Osteoblast (primary cell): ENCODE measurements around the gene OVOL1. TPM values are rescaled to one million over a fixed set of nuclear protein-coding genes. Genes with fewer than 3 reads are reported as not detected.

Source experiments
- DNase-seq: peaks from one replicate; pipeline ENCODE4 v3.0.0; 2011; ENCODE audit warnings: low spot score, mixed read lengths; ENCODE audit not compliant: insufficient read length; ENCODE audit errors: missing footprints
- H2AFZ ChIP-seq: 2 replicates; pipeline ENCODE4 v1.6.0; 2011; ENCODE audit warnings: mild to moderate bottlenecking, low read length
- H3K27ac ChIP-seq: 2 replicates; pipeline ENCODE4 v1.5.1; 2011; ENCODE audit warnings: mild to moderate bottlenecking, low read depth, low read length, moderate library complexity
- H3K27me3 ChIP-seq: 2 replicates; pipeline ENCODE4 v1.6.0; 2012; ENCODE audit warnings: mild to moderate bottlenecking, control low read depth, inconsistent platforms, low read length, moderate library complexity; ENCODE audit not compliant: insufficient read depth
- H3K36me3 ChIP-seq: 2 replicates; pipeline ENCODE4 v1.5.1; 2011; ENCODE audit warnings: mild to moderate bottlenecking, low read length, control low read depth, moderate library complexity; ENCODE audit not compliant: insufficient read depth
- H3K4me1 ChIP-seq: 2 replicates; pipeline ENCODE4 v1.5.1; 2011; ENCODE audit warnings: mild to moderate bottlenecking, low read length, control low read depth, moderate library complexity; ENCODE audit not compliant: insufficient read depth
- H3K4me2 ChIP-seq: 2 replicates; pipeline ENCODE4 v1.6.0; 2011; ENCODE audit warnings: mild to moderate bottlenecking, low read length; ENCODE audit not compliant: insufficient read depth
- H3K4me3 ChIP-seq: fragments of 200-600 bp; sonication (generic); 3 replicates; pipeline ENCODE4 v1.5.1; 2012; ENCODE audit warnings: mild to moderate bottlenecking, low read length, inconsistent platforms; ENCODE audit not compliant: insufficient read depth
- H3K79me2 ChIP-seq: 2 replicates; pipeline ENCODE4 v1.6.0; 2012; ENCODE audit warnings: mild to moderate bottlenecking, low read length, control low read depth, inconsistent platforms; ENCODE audit not compliant: insufficient read depth
- H3K9me3 ChIP-seq: 2 replicates; pipeline ENCODE4 v1.5.1; 2011; ENCODE audit warnings: low read depth, low read length, control low read depth
- H4K20me1 ChIP-seq: 2 replicates; pipeline ENCODE4 v1.6.0; 2012; ENCODE audit warnings: mild to moderate bottlenecking, low read length, control low read depth; ENCODE audit not compliant: insufficient read depth
- total RNA-seq: library from RNA; depleted of rRNA; stranded (reverse); fragments of >200 nt; gene quantifications from 2 replicates; pipeline ENCODE4 v1.2.3, GENCODE V29; 2012
- TF ChIP-seq, protein P1 (sequence below): IDR thresholded peaks from 2 replicates; pipeline ENCODE4 v1.5.1; 2011; ENCODE audit warnings: mild to moderate bottlenecking, low read depth, low read length, moderate library complexity; ENCODE audit errors: extremely low read depth

The OVOL1 gene
- total RNA-seq, 1 donor = not detected

DNA sequence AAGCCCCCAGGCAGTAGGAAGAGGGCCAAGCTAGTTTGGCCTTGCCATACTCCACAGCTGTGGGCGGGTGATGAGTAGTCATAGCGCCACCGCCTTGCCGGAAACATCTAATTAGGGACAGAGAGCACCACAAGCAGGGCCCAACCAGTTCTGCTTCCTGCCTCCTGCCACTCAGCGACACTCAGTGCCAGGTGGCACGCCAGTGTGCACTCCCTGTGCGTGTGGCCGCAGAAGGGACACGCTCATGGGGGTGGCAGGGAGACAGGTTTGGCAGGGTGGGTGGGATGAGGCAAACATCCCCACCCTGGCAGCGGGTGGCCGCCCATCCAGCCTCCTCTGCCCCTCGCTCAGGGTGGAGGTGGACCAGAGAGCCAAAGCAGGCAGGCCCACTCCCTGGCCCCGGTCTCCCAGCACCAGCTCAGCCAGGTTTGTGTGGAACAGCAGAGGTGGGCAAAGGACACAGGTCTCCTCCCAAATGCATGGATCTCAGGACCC lies 4.9 kb downstream of the OVOL1 start:
- peaks cover 29% of the 10 kb centered on the region for H3K27me3 ChIP-seq
- no peak overlapping the region for H3K27ac ChIP-seq
- peak; percentile 86 for DNase-seq
- H3K4me2 ChIP-seq = no peak overlapping the region
- H3K9me3 ChIP-seq = no peaks in the 10 kb centered on the region
- TF ChIP-seq, protein P1, sequence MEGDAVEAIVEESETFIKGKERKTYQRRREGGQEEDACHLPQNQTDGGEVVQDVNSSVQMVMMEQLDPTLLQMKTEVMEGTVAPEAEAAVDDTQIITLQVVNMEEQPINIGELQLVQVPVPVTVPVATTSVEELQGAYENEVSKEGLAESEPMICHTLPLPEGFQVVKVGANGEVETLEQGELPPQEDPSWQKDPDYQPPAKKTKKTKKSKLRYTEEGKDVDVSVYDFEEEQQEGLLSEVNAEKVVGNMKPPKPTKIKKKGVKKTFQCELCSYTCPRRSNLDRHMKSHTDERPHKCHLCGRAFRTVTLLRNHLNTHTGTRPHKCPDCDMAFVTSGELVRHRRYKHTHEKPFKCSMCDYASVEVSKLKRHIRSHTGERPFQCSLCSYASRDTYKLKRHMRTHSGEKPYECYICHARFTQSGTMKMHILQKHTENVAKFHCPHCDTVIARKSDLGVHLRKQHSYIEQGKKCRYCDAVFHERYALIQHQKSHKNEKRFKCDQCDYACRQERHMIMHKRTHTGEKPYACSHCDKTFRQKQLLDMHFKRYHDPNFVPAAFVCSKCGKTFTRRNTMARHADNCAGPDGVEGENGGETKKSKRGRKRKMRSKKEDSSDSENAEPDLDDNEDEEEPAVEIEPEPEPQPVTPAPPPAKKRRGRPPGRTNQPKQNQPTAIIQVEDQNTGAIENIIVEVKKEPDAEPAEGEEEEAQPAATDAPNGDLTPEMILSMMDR = no peak
- H3K36me3 ChIP-seq = no peaks in the 10 kb centered on the region
- H3K4me1 ChIP-seq = peaks cover 3% of the 10 kb centered on the region
- no peaks in the 10 kb centered on the region for H4K20me1 ChIP-seq
- no peaks in the 10 kb centered on the region for H3K79me2 ChIP-seq
- no peak overlapping the region for H2AFZ ChIP-seq
- no peak overlapping the region for H3K4me3 ChIP-seq

DNA sequence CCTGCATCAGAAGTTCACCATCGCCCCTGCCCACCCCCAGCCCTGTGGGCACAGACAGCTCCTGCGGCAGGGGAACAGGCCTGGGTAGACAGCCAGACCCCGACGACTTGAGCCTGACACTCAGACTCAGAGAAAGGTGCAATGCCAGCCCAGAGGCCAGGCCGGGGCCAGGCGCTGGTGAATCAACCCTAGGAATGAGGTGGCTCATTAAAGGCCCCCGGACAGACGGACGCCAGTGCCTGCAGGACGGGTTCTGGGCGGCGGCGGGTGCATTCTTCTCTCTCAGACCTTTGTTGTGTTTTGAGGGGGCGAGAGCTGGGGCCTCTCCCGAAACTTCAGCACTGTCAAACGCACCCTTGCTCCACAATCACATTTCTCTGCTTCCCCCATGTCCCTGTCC lies 5.6 kb downstream of the OVOL1 start:
- H3K4me2 ChIP-seq = no peak overlapping the region
- no peak overlapping the region for H3K4me3 ChIP-seq
- H2AFZ ChIP-seq = no peak overlapping the region
- TF ChIP-seq, protein P1 = no peak
- H3K9me3 ChIP-seq = no peaks in the 10 kb centered on the region
- H4K20me1 ChIP-seq = no peaks in the 10 kb centered on the region
- peaks cover 3% of the 10 kb centered on the region for H3K4me1 ChIP-seq
- H3K36me3 ChIP-seq = no peaks in the 10 kb centered on the region
- no peaks in the 10 kb centered on the region for H3K79me2 ChIP-seq
- H3K27ac ChIP-seq = no peak overlapping the region
- peak; percentile 87 for DNase-seq
- H3K27me3 ChIP-seq = peaks cover 25% of the 10 kb centered on the region

DNA sequence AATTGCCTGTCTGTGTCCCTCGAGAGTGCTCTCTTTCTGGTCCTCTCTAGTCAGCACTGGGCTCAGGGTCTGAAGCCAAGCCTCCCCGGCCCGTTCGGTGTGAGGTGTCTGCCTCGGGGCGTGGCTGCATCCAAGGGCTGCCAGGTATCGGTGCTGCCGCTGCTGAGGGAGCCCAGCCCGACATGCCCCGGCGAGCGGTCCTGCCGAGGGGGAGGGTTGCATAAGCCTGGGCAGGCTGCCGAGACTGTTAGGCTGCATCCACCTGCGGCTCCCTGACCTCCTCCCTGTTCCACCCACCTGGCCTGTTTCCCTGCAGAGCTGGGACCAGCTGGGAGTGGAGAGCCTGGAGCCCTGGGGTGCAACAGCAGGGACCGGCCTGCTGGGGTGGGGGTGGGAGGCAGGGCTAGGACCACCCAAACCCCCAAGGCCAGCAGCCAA lies 6.3 kb downstream of the OVOL1 start:
- Histone ChIP-seq H4K20me1 (no peaks in the 10 kb centered on the region), H3K9me3 (no peaks in the 10 kb centered on the region), H3K4me1 (peaks cover 3% of the 10 kb centered on the region), H3K27me3 (peaks cover 26% of the 10 kb centered on the region), H3K79me2 (no peaks in the 10 kb centered on the region), H3K4me2 (no peak overlapping the region), H2AFZ (no peak overlapping the region), H3K27ac (no peak overlapping the region), H3K36me3 (no peaks in the 10 kb centered on the region), H3K4me3 (no peak overlapping the region)
- peak; percentile 77 for DNase-seq
- TF ChIP-seq, protein P1 = no peak

DNA sequence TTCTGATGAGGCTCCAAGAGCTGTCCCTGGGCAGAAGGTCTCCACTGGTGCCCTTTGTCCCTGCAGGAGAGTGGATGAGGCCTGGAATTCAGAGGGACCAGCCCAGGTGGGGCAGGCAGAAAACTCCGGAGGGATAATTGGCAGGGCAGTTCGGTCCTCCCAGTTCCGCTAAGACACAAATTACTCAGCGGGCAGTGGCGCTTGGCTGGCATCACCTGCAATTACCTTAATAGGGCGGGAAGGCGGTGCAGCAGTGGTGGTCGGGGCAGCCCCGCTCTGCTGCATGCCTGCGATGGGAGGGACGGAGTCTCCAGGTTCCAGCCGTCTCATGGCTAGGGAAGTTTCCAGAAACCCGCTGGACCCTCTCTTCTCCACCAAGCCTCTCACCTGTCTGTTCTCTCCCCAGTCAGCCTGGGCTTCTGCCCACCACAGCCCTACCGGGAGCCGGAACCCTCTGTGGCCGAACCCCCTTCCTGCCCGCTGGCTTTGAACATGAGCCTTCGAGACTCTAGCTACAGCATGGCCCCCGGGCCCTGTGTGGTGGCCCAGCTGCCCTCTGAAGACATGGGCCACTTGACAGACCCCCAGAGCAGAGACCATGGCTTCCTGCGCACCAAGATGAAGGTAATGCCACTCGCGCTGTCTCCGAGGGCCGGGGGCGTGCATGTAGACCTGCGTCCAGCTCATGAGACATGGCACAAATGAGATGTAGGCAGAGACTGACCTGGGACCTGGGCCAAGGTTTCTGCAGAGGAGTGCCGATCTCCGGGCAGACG lies 7.0 kb downstream of the OVOL1 start:
- TF ChIP-seq, protein P1 = no peak
- Histone ChIP-seq H2AFZ (no peak overlapping the region), H3K4me3 (no peak overlapping the region), H3K27ac (no peak overlapping the region), H3K4me1 (peaks cover 3% of the 10 kb centered on the region), H3K9me3 (no peaks in the 10 kb centered on the region), H3K4me2 (no peak overlapping the region), H4K20me1 (no peaks in the 10 kb centered on the region), H3K79me2 (no peaks in the 10 kb centered on the region), H3K27me3 (peaks cover 20% of the 10 kb centered on the region), H3K36me3 (no peaks in the 10 kb centered on the region)
- peak; percentile 72 for DNase-seq
